Suprapubic skin (tissue), 4 donors: Measurements from ENCODE around the gene GNAZ.

ENCODE experiments used
- CTCF ChIP-seq, 2 donors: fragments of 200-600 bp in 1 of 2; fragments of 450-650 bp in 1 of 2; sonication (generic) in 1 of 2; IDR thresholded peaks; one replicate each; pipeline ENCODE4 v1.5.1; 2016 to 2019; ENCODE audit warnings: antibody characterized with exemption in 2 of 2, mild to moderate bottlenecking in 1 of 2, moderate library complexity in 1 of 2
- EP300 ChIP-seq: sonication (generic); formaldehyde crosslinking; IDR thresholded peaks from one replicate; pipeline ENCODE4 v1.6.1; 2017; ENCODE audit warnings: antibody characterized with exemption
- POLR2A ChIP-seq, 2 donors: fragments of 450-650 bp; IDR thresholded peaks; one replicate each; pipeline ENCODE4 v1.6.1; 2017; ENCODE audit warnings: antibody characterized with exemption in 2 of 2, mild to moderate bottlenecking in 2 of 2, moderate library complexity in 2 of 2
- POLR2AphosphoS5 ChIP-seq, 3 donors: sonication (generic); formaldehyde crosslinking; IDR thresholded peaks; one replicate each; pipeline ENCODE4 v1.6.1; 2017; ENCODE audit warnings: antibody characterized with exemption in 3 of 3

GRCh38 chr22:23038334-23038642 lies 32.0 kb upstream of the GNAZ start:
- TF ChIP-seq CTCF (IDR thresholded peaks at IDR 0.05) = no peak
- TF ChIP-seq POLR2A (IDR thresholded peaks at IDR 0.05) = no peak
- no peak for TF ChIP-seq POLR2AphosphoS5 (IDR thresholded peaks at IDR 0.05)
- no peak for TF ChIP-seq EP300
